HG03139 (cell line): ENCODE results near the gene ABI2.

Experiments used
- ATAC-seq: cut with Tn5 transposase; IDR thresholded peaks from one replicate; pipeline ENCODE4 v1.9.1; 2021; ENCODE audit not compliant: unreplicated experiment

Gene ABI2

DNA sequence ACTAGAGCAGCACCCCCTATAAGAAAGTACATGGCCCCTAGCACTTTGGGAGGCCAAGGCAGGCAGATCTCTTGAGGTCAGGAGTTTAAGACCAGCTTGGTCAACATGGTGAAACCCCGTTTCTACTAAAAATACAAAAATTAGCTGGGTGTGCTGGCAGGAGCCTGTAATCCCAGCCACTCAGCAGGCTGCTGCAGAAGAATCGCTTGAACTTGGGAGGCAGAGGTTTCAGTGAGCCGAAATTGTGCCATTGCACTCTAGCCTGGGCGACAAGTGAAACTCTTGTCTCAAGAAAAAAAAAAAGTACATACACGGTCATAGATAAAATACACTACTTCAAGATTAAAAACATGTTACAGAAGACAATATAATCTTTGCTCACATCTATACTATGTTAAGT lies 143.1 kb downstream of the ABI2 start:
- ATAC-seq = no peak

DNA sequence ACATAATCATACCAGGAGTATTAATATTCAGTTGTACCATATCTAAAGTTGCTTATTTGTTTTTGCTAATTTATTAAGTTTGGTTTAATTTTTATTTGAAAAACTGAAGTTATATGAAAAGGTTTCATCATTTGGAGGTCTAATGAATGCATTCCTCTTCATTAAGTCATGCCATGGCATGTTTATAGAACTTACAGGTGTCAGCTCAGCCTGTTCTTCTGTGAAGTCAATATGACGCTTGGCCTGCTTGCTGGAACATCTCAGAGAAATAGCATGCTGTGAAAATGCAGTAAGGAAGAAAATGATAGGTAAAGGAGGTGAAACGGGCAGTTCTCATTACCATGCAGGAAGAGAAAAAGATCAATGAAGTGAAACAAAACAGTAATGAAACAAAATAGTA lies 148.7 kb downstream of the ABI2 start:
- no peak for ATAC-seq

DNA sequence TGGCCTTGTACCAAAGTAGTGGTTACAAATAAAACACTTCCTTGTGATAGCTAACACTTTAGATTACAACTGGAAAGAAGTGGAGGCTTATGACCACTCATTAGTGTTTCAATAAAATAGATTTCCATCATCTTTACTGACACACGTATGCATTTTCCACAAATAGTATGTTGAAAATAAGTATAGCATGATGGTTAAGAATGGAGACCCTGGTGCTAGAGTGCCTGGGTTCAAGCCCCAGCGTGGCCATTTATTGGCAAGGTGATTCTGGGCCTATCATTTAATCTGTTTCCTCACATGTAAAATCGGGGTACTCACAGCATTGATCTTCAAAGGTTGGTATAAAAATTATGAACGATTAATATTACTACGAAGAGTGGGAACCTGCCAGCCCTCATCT lies 152.4 kb downstream of the ABI2 start:
- ATAC-seq = no peak

DNA sequence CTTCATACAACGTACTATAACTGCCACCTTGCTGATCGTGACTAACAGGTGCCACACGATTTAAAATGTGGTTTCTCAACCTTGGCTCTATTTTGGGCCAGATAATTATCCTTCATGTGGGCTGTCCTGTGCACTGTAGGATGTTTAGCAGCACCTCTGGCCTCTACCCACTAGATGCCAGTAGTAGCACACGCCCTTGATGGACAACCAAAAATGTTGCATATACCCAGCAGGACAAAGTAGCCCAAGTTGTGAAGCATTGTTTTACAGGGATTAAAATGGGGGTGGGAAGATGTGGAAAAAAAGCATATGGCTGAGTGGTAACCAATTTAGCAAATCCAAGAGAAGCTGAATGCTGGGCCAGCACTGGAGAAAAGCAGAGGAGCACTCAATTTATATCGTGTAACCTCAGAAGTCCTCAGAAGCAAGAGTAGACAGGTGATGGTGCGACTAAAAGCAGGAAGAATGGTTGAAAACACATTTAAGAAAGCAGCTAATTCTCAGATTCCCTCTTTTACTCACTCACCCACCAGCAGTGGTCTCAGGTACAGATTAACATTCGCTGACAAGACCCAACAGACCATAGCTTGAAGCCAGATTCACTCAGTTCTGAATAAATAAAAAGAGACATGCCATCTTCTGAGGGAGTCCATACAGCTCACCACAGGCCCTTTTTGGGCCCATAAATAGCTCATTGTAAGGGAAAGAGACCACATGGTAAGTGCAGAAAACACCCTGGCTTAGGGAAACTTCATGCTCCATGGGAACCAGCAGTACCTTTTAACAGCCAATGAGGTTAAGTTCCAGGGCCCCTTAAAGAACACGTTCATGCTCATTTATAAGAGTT lies 156.3 kb downstream of the ABI2 start:
- peak; percentile 68 for ATAC-seq

DNA sequence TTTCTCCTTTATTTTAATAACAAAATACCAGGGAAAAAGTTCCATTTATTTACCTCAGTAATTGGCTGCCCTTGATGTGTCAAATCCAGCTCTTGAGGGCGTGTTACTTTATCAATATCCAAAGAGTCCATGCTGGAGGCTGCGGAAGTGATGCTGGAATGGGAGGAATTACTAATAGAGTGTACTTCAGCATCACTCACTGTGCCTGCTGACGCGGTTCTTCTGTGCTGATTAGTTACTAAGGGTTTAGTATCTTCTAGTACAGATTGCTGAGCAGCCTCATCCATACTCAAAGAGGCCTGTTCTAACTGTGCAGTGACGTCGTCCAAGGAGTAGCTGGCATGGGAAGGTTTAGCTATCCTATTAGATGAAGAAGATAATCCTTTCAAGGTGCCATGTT lies 161.3 kb downstream of the ABI2 start:
- no peak for ATAC-seq

DNA sequence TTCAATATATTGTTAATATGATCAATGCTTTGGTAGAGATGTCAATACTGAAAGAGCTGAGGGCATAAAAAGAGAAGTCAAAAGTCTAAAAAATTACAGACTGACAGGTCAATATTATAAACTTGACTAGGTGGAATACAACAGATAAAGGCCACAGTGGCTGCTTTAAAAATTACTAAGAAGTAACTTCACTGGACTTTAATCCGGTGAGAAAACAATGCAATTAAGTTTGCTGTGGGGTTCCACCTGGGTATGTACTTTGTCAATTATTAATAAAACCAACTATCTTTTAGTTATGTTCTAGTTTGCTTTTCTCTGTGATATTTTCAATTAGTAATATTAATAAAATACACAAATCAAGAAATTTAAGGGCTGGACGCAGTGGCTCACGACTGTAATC lies 162.2 kb downstream of the ABI2 start:
- ATAC-seq = no peak

DNA sequence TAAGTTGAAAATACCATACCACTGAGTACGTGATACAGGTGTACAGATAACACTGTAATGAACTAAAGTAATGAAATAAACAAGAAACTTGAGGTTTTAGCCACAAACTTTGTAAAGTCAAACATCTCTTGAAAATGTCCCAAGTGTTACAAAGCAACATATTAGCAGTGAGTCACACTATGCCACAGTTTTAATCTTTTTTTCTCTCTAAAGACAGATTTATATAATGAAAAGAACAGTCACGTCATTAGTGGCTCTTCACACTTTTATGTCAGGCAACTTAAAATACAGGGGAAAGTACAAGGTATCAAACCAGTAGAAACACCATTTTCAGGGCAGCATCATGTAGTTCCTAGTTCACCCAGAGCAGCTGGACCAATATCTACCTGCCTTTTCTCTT lies 164.8 kb downstream of the ABI2 start:
- no peak for ATAC-seq
